Small intestine (tissue), 7 donors: ENCODE results near the gene PPOX. TPM values are rescaled to one million over a fixed set of nuclear protein-coding genes. Genes with fewer than 3 reads are reported as not detected.

ENCODE experiments used
- DNase-seq, 2 donors: peaks; one replicate each; pipeline versions ENCODE4 v3.0.0 to v3.0.0-alpha.2; 2013
- FAIRE-seq: peaks from 2 replicates; lab custom pipeline; 2012; peaks lifted over from hg19 to GRCh38; lab: Jason Lieb, UNC
- H3K27ac ChIP-seq, 3 donors: one replicate each; pipeline ENCODE4 v1.5.1; 2013; ENCODE audit warnings: low read length in 2 of 3, mild to moderate bottlenecking in 2 of 3, control low read depth in 1 of 3, inconsistent platforms in 1 of 3, low read depth in 1 of 3, moderate library complexity in 1 of 3
- H3K27me3 ChIP-seq, 3 donors: one replicate each; pipeline ENCODE4 v1.6.1; 2013; ENCODE audit warnings: low read length in 3 of 3, inconsistent platforms in 1 of 3; ENCODE audit not compliant: control insufficient read depth in 3 of 3, insufficient read depth in 3 of 3
- H3K36me3 ChIP-seq, 3 donors: one replicate each; pipeline ENCODE4 v1.6.1; 2013; ENCODE audit warnings: low read length in 3 of 3, inconsistent platforms in 1 of 3, low read depth in 1 of 3, mild to moderate bottlenecking in 1 of 3, moderate library complexity in 1 of 3; ENCODE audit not compliant: control insufficient read depth in 3 of 3, insufficient read depth in 2 of 3
- H3K4me1 ChIP-seq, 3 donors: one replicate each; pipeline ENCODE4 v1.6.1; 2013; ENCODE audit warnings: low read length in 2 of 3, inconsistent platforms in 1 of 3, low read depth in 1 of 3, mild to moderate bottlenecking in 1 of 3, moderate library complexity in 1 of 3; ENCODE audit not compliant: control insufficient read depth in 3 of 3, insufficient read depth in 2 of 3
- H3K4me3 ChIP-seq, 3 donors: one replicate each; pipeline ENCODE4 v1.5.1; 2013; ENCODE audit warnings: low read length in 3 of 3, control low read depth in 1 of 3, inconsistent platforms in 1 of 3, low read depth in 1 of 3, mild to moderate bottlenecking in 1 of 3, moderate library complexity in 1 of 3
- H3K9me3 ChIP-seq, 2 donors: one replicate each; pipeline ENCODE4 v1.6.1; 2013; ENCODE audit warnings: low read depth in 1 of 2, low read length in 1 of 2; ENCODE audit not compliant: control insufficient read depth in 2 of 2, insufficient read depth in 1 of 2
- WGBS, 3 donors: extraction: QIAGEN DNeasy Blood & Tissue Kit; methylation state at CpG; one replicate each; pipeline ENCODE4 v1.1.7; 2013; 5-methylcytosine and 5-hydroxymethylcytosine counted together
- polyA plus RNA-seq, 4 donors: library from polyadenylated mRNA; stranded (reverse) in 3 of 4; unstranded in 1 of 4; fragments of 200-250 nt in 3 of 4; fragments of 120-200 nt in 1 of 4; gene quantifications; one replicate each; pipeline versions ENCODE4 v1.2.1 to v1.2.3, GENCODE V29; 2013
- donor health status: healthy with polysubstance abuse.
- donor health status: control.
- donor health status: control.
- donor health status: Bipolar disorder and iron deficiency.
- donor health status: healthy.

The PPOX gene
- polyA plus RNA-seq, 4 donors = 12.6 to 51.9 (median 18.9) TPM

- Histone ChIP-seq H3K27ac (peak overlapping the region in 1 of 3 donors; percentile 93), H3K36me3 (peaks cover 6 to 40% (median 10%) of the 10 kb centered on the region in 3 donors), H3K9me3 (no peaks in the 10 kb centered on the region), H3K4me1 (peaks cover 0 to 7% (median 3%) of the 10 kb centered on the region in 3 donors), H3K27me3 (no peaks in the 10 kb centered on the region), H3K4me3 (peak overlapping the region in 1 of 3 donors; percentile 65)
- WGBS, 3 donors = 78 to 87% (median 85%) methylated on average over 10 of the region's 10 CpGs
- DNase-seq (no peak), FAIRE-seq (no peak)
Measured at GRCh38 chr1:161175771-161176453, 9.7 kb downstream of the PPOX start.

- no peaks in the 10 kb centered on the region for H3K9me3 ChIP-seq
- H3K36me3 ChIP-seq = peaks cover 4 to 33% (median 10%) of the 10 kb centered on the region in 3 donors
- peak overlapping the region; percentile 65 to 94 (median 77) for H3K4me3 ChIP-seq
- DNase-seq (no peak), FAIRE-seq (no peak)
- peak overlapping the region; percentile 56 to 93 (median 76) for H3K27ac ChIP-seq
- H3K27me3 ChIP-seq = no peaks in the 10 kb centered on the region
- WGBS, 3 donors = 9 to 14% (median 13%) methylated on average over 16 to 17 of the region's 17 CpGs
- peaks cover 0 to 7% (median 3%) of the 10 kb centered on the region in 3 donors for H3K4me1 ChIP-seq
Measured at GRCh38 chr1:161176468-161177111, 10.4 kb downstream of the PPOX start.

GRCh38 chr1:161177112-161177935, 11.1 kb downstream of the PPOX start, which contains the start of gene B4GALT3:
Gene B4GALT3, minus strand, starts transcription at chr1:161177507. Its CDS starts 1,447 bp downstream, at chr1:161176060.
- Histone ChIP-seq H3K4me3 (peak within 1 kb of the TSS; percentile 65 to 94 (median 77)), H3K27me3 (no peaks in the 10 kb centered on the region), H3K4me1 (peaks cover 0 to 7% (median 3%) of the 10 kb centered on the region in 3 donors), H3K9me3 (no peaks in the 10 kb centered on the region), H3K27ac (peak within 1 kb of the TSS; percentile 60 to 93 (median 76)), H3K36me3 (peaks cover 4 to 26% (median 10%) of the 10 kb centered on the region in 3 donors)
- 2 to 5% (median 4%) methylated on average over 46 to 50 of the region's 50 CpGs for WGBS, 3 donors
- DNase-seq (peak; percentile 83 to 96), FAIRE-seq (no peak)

- WGBS, 3 donors = 20 to 56% (median 44%) methylated on average over 9 of the region's 9 CpGs
- Histone ChIP-seq H3K36me3 (peaks cover 2 to 22% (median 10%) of the 10 kb centered on the region in 3 donors), H3K4me1 (peaks cover 0 to 7% (median 3%) of the 10 kb centered on the region in 3 donors), H3K9me3 (no peaks in the 10 kb centered on the region), H3K4me3 (peak overlapping the region; percentile 65 to 94 (median 77)), H3K27me3 (no peaks in the 10 kb centered on the region), H3K27ac (peak overlapping the region; percentile 60 to 93 (median 76))
- FAIRE-seq = no peak
- DNase-seq = no peak
Measured at GRCh38 chr1:161177936-161178244, 11.7 kb downstream of the PPOX start.

GRCh38 chr1:161179698-161180097, 13.5 kb downstream of the PPOX start:
- peaks cover 0 to 7% (median 0%) of the 10 kb centered on the region in 3 donors for H3K4me1 ChIP-seq
- H3K27me3 ChIP-seq = no peaks in the 10 kb centered on the region
- no peak overlapping the region for H3K4me3 ChIP-seq
- no peak overlapping the region for H3K27ac ChIP-seq
- 80 to 91% (median 89%) methylated on average over 3 of the region's 3 CpGs for WGBS, 3 donors
- DNase-seq (no peak), FAIRE-seq (no peak)
- peaks cover 0 to 11% (median 5%) of the 10 kb centered on the region in 3 donors for H3K36me3 ChIP-seq
- H3K9me3 ChIP-seq = no peaks in the 10 kb centered on the region

- 71 to 76% (median 73%) methylated on average over 1 of the region's 1 CpG for WGBS, 3 donors
- peaks cover 0 to 3% (median 0%) of the 10 kb centered on the region in 3 donors for H3K36me3 ChIP-seq
- H3K9me3 ChIP-seq = no peaks in the 10 kb centered on the region
- H3K4me1 ChIP-seq = peaks cover 0 to 7% (median 0%) of the 10 kb centered on the region in 3 donors
- H3K27ac ChIP-seq = no peak overlapping the region
- DNase-seq (no peak), FAIRE-seq (no peak)
- H3K4me3 ChIP-seq = no peak overlapping the region
- H3K27me3 ChIP-seq = no peaks in the 10 kb centered on the region
Measured at GRCh38 chr1:161180639-161181038, 14.4 kb downstream of the PPOX start.

- no peaks in the 10 kb centered on the region for H3K9me3 ChIP-seq
- DNase-seq (peak in 1 of 2 donors; percentile 52), FAIRE-seq (no peak)
- H3K36me3 ChIP-seq = no peaks in the 10 kb centered on the region
- H3K27ac ChIP-seq = peak overlapping the region in 2 of 3 donors; percentile 61 to 82
- 64 to 90% (median 78%) methylated on average over 1 of the region's 1 CpG for WGBS, 3 donors
- no peaks in the 10 kb centered on the region for H3K4me1 ChIP-seq
- H3K4me3 ChIP-seq = no peak overlapping the region
- no peaks in the 10 kb centered on the region for H3K27me3 ChIP-seq
Measured at GRCh38 chr1:161182214-161182613, 16.0 kb downstream of the PPOX start.

GRCh38 chr1:161185282-161185682, 19.1 kb downstream of the PPOX start:
- Histone ChIP-seq H3K36me3 (no peaks in the 10 kb centered on the region), H3K27ac (peak overlapping the region in 2 of 3 donors; percentile 69 to 87), H3K9me3 (no peaks in the 10 kb centered on the region), H3K27me3 (no peaks in the 10 kb centered on the region), H3K4me1 (no peaks in the 10 kb centered on the region), H3K4me3 (no peak overlapping the region)
- DNase-seq = peak; percentile 36 to 72
- 5 to 22% (median 19%) methylated on average over 3 of the region's 3 CpGs for WGBS, 3 donors
- FAIRE-seq = no peak
